Heart left ventricle (tissue), 16 donors: ENCODE data around the gene ZNF213. TPM values are rescaled to one million over a fixed set of nuclear protein-coding genes. Genes with fewer than 3 reads are reported as not detected.

Experiments used
- ATAC-seq, 4 donors: fragments of 200-7000 bp; cut with Tn5 transposase; one replicate each; pipeline ENCODE4 v1.9.1; 2020 to 2022; ENCODE audit warnings: moderate library complexity in 4 of 4, mild to moderate bottlenecking in 3 of 4, moderate number of reproducible peaks in 1 of 4
- DNase-seq, 5 donors: peaks; one replicate each; pipeline ENCODE4 v3.0.0-alpha.2; 2020
- H3K27ac ChIP-seq, 12 donors: fragments of 200-600 bp; sonication (generic) in 4 of 12; one replicate each; pipeline versions ENCODE4 v1.5.0 to v1.8.0; 2016 to 2022; ENCODE audit warnings: mild to moderate bottlenecking in 2 of 12
- H3K27me3 ChIP-seq, 9 donors: fragments of 200-600 bp; sonication (generic) in 2 of 9; one replicate each; pipeline versions ENCODE4 v1.5.1 to v1.8.0; 2016 to 2022; ENCODE audit warnings: mild to moderate bottlenecking in 3 of 9
- H3K36me3 ChIP-seq, 9 donors: fragments of 200-600 bp; sonication (generic) in 2 of 9; one replicate each; pipeline versions ENCODE4 v1.5.0 to v1.8.0; 2018 to 2022; ENCODE audit warnings: mild to moderate bottlenecking in 2 of 9
- H3K4me1 ChIP-seq, 12 donors: fragments of 200-600 bp; sonication (generic) in 4 of 12; one replicate each; pipeline versions ENCODE4 v1.5.0 to v1.8.0; 2016 to 2022; ENCODE audit warnings: mild to moderate bottlenecking in 3 of 12
- H3K4me3 ChIP-seq, 12 donors: fragments of 200-600 bp; sonication (generic) in 4 of 12; one replicate each; pipeline versions ENCODE4 v1.5.0 to v1.8.0; 2017 to 2022; ENCODE audit warnings: mild to moderate bottlenecking in 9 of 12, moderate library complexity in 4 of 12
- H3K9me3 ChIP-seq, 12 donors: fragments of 200-600 bp; sonication (generic) in 4 of 12; one replicate each; pipeline versions ENCODE4 v1.5.0 to v1.8.0; 2016 to 2022; ENCODE audit warnings: mild to moderate bottlenecking in 1 of 12
- POLR2A ChIP-seq, 2 donors: fragments of 450-650 bp; IDR thresholded peaks; one replicate each; pipeline ENCODE4 v1.6.1; 2017; ENCODE audit warnings: antibody characterized with exemption in 2 of 2, mild to moderate bottlenecking in 2 of 2, moderate library complexity in 2 of 2
- WGBS, 4 donors: extraction: QIAGEN DNeasy Blood & Tissue Kit in 2 of 4; methylation state at CpG; one replicate each; pipeline versions ENCODE4 v1.1.5 to v1.1.7; 2013 to 2018; 5-methylcytosine and 5-hydroxymethylcytosine counted together
- intact Hi-C, 10 donors: fragments of 100-400 bp; cut with DNase I; formaldehyde crosslinking; loops; one replicate each; pipeline versions ENCODE4 v1.11.1 to v1.14.2; 2022
- polyA plus RNA-seq, 2 donors: library from polyadenylated mRNA; stranded (reverse); fragments of 200-250 nt; gene quantifications; one replicate each; pipeline ENCODE4 v1.2.3, GENCODE V29; 2013
- total RNA-seq, 9 donors: library from RNA; depleted of rRNA in 2 of 9; stranded (reverse); fragments of >200 nt in 2 of 9; fragmentation: NEBNext Ultra II Directional in 3 of 9; extraction: Animal tissue kit (Norgen Biotek cat#: 25700) in 3 of 9; gene quantifications; one replicate each; pipeline versions ENCODE4 v1.1.0 to v1.2.4, GENCODE V29; 2016 to 2023
- TF ChIP-seq, protein P1 (sequence below), 12 donors: fragments of 200-600 bp; sonication (generic) in 4 of 12; IDR thresholded peaks; one replicate each; pipeline versions ENCODE4 v1.5.0 to v1.8.0; 2018 to 2022; ENCODE audit warnings: antibody characterized with exemption in 12 of 12, mild to moderate bottlenecking in 5 of 12
- donor health status: ischemic (EF 13 %, LVEDD 7.1; RV severe dilation, severe dysfunction).
- donor health status: healthy with polysubstance abuse.
- donor health status: DM: no; HTN: yes; CAD: no.
- donor health status: DM: no; HTN: no; CAD: no.
- donor health status: ischemic (EF 25% LVEDD 6.9; RV normal size, moderate dysfunction).
- donor health status: ischemic (EF 25% LVEDD 5.7; RV mildly dilated, moderate dysfunction).
- donor health status: healthy.
- donor health status: DM: yes; HTN: yes; CAD: no.
- donor health status: ischemic (EF 35%, LVEDD 5.7; RV mildly dilated, moderate dysfunction).
- donor health status: nonischemic (EF 11% LVEDD 7.7; RV severe dilation, severe dysfunction).
- donor health status: DM: yes; HTN: yes; CAD: no.
- donor health status: PGD.
- donor health status: ischemic (EF 29% LVEDD 5.4; RV normal size, mild dysfunction).
- donor health status: nonischemic (EF 23%, LVEDD 6.1; RV moderate dilation, normal function).

The ZNF213 gene
- total and polyA plus RNA-seq, 11 donors = 6.7 to 14.3 (median 8.7) TPM

DNA sequence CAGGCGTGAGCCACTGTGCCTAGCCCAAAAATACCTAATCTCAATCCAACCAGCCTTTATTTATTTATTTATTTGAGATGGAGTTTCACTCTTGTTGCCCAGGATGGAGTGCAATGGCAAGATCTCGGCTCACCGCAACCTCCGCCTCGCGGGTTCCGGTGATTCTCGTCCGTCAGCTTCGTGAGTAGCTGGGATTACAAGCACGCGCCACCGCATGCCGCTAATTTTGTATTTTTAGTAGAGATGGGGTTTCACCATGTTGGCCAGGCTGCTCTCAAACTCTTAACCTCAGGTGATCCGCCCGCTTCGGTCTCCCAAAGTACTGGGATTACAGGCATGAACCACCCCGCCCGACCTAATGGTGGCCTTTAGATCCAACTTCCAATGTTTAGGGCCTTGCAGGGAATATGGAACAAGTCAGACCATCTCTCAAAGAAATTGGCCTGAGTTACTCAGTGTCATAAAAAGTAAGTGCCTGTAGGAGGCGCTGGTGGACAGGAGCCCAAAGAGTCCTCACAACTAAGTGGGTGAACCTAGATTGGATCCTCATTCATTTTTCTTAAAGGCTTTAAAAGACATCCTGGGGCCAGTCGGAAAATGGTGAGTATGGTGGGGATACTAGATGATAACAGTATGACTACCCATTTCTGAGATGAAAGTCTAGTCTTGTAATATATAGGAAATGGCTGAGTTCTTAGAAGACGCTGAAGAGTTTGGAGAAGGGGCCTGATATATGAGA, 40.4 kb upstream of the ZNF213 start:
- WGBS, 4 donors = 82 to 93% (median 90%) methylated on average over 22 of the region's 22 CpGs
- Histone ChIP-seq H3K27me3 (peaks cover 0 to 11% (median 0%) of the 10 kb centered on the region in 9 donors), H3K9me3 (no peaks in the 10 kb centered on the region), H3K36me3 (no peaks in the 10 kb centered on the region), H3K4me3 (no peak overlapping the region), H3K27ac (no peak overlapping the region), H3K4me1 (peaks cover 0 to 15% (median under 1%) of the 10 kb centered on the region in 12 donors)
- ATAC-seq (no peak), DNase-seq (no peak)
- no peak for TF ChIP-seq POLR2A (IDR thresholded peaks at IDR 0.05)
- TF ChIP-seq, protein P1, sequence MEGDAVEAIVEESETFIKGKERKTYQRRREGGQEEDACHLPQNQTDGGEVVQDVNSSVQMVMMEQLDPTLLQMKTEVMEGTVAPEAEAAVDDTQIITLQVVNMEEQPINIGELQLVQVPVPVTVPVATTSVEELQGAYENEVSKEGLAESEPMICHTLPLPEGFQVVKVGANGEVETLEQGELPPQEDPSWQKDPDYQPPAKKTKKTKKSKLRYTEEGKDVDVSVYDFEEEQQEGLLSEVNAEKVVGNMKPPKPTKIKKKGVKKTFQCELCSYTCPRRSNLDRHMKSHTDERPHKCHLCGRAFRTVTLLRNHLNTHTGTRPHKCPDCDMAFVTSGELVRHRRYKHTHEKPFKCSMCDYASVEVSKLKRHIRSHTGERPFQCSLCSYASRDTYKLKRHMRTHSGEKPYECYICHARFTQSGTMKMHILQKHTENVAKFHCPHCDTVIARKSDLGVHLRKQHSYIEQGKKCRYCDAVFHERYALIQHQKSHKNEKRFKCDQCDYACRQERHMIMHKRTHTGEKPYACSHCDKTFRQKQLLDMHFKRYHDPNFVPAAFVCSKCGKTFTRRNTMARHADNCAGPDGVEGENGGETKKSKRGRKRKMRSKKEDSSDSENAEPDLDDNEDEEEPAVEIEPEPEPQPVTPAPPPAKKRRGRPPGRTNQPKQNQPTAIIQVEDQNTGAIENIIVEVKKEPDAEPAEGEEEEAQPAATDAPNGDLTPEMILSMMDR (IDR thresholded peaks at IDR 0.05) = peak; percentile 23 to 58 (median 49)
- intact Hi-C loops = loop anchor here in 3 of 10 donors (5.0 kb wide), 3 partner anchors 32 to 73 kb away; no protein-coding TSS in a partner anchor

DNA sequence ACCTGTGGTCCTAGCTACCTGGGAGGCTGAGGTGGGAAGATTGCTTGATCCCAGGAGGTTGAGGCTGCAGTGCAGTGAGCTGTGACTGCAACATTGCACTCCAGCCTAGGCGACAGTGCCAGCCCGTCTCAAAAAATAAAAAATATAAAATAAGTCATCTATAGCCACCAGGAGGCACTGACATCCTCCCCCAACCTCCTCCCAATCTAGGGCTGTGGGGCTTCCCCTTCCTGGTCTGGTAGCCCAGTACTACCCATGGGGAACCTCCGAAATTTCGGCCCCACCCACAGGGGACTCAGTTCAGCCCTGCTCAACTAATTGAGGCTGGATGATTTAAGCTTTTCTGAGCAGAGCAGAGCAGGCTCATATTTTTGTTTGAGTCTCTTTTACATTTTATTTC, 39.0 kb upstream of the ZNF213 start:
- Histone ChIP-seq H3K27me3 (peaks cover 0 to 11% (median 0%) of the 10 kb centered on the region in 9 donors), H3K4me1 (peaks cover 5 to 27% (median 14%) of the 10 kb centered on the region in 12 donors), H3K4me3 (no peak overlapping the region), H3K9me3 (no peaks in the 10 kb centered on the region), H3K36me3 (no peaks in the 10 kb centered on the region), H3K27ac (peak overlapping the region in 1 of 12 donors; percentile 32)
- intact Hi-C loops = loop anchor here in 2 of 10 donors (5.0 kb wide), 2 partner anchors 34 to 71 kb away; no protein-coding TSS in a partner anchor
- TF ChIP-seq POLR2A (IDR thresholded peaks at IDR 0.05) = no peak
- TF ChIP-seq, protein P1 (IDR thresholded peaks at IDR 0.05) = peak in 8 of 12 donors; percentile 13 to 38 (median 19)
- 29 to 38% (median 31%) methylated on average over 4 of the region's 4 CpGs for WGBS, 4 donors
- ATAC-seq = peak in 2 of 4 donors; percentile 23 to 33
- DNase-seq = peak in 1 of 5 donors; percentile 57

DNA sequence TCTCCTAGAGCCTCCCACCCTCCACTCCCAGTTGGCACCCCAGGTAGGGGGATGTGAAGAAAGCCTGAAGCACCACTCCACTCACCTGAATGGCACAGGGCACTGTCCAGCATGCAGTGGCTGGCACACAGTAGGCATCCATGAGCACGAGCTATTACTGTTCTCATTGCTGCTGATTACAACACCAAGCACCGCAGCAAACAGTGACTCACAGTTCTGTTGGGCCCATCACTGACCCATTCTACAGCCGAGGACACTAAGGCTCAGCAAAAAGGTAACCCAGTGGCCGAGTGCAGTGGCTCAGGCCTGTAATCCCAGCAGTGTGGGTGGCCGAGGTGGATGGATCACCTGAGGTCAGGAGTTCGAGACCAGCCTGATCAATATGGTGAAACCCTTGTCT, 38.5 kb upstream of the ZNF213 start:
- WGBS, 4 donors = 86 to 93% (median 89%) methylated on average over 6 of the region's 6 CpGs

DNA sequence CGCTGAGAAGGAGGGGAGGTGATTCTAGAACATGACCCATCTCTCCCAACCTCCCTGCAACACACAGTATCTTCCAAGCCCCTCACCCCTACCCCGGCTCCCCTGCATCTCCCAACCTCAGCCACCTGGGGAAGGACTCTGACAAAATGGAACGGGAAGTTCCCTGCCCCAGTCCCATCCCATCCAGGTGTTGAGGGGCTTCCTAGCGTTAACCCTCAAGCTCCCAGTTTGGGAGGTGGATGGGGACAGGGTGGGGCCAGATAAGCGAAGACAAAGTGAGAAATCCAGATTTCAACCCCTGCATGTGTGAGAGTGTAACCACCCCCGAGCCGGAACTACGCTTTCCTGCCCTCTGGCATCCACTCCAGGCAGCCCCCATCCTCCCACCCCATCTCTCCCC, 37.6 kb upstream of the ZNF213 start:
- Histone ChIP-seq H3K27ac (no peak overlapping the region), H3K9me3 (no peaks in the 10 kb centered on the region), H3K27me3 (peaks cover 0 to 7% (median 0%) of the 10 kb centered on the region in 9 donors), H3K36me3 (no peaks in the 10 kb centered on the region), H3K4me3 (no peak overlapping the region), H3K4me1 (peaks cover 9 to 40% (median 23%) of the 10 kb centered on the region in 12 donors)
- intact Hi-C loops = loop anchor here in 2 of 10 donors (5.0 kb wide), 2 partner anchors 35 to 70 kb away; no protein-coding TSS in a partner anchor
- 46 to 57% (median 49%) methylated on average over 8 of the region's 8 CpGs for WGBS, 4 donors
- TF ChIP-seq POLR2A (IDR thresholded peaks at IDR 0.05) = no peak
- ATAC-seq = no peak
- DNase-seq = no peak

More for the DNA sequence above, 38.5 kb upstream of the ZNF213 start:
- intact Hi-C loops = loop anchor here in 2 of 10 donors (5.0 kb wide), 2 partner anchors 34 to 71 kb away; no protein-coding TSS in a partner anchor
- H3K27me3 ChIP-seq = peaks cover 0 to 11% (median 0%) of the 10 kb centered on the region in 9 donors
- H3K4me3 ChIP-seq = no peak overlapping the region
- no peaks in the 10 kb centered on the region for H3K9me3 ChIP-seq
- TF ChIP-seq, protein P1 (IDR thresholded peaks at IDR 0.05) = no peak
- TF ChIP-seq POLR2A (IDR thresholded peaks at IDR 0.05) = no peak
- H3K4me1 ChIP-seq = peaks cover 9 to 32% (median 17%) of the 10 kb centered on the region in 12 donors
- ATAC-seq (no peak), DNase-seq (no peak)
- H3K27ac ChIP-seq = peak overlapping the region in 1 of 12 donors; percentile 32
- no peaks in the 10 kb centered on the region for H3K36me3 ChIP-seq
